Skin epidermis (tissue), 12 donors: Measurements from ENCODE around the gene KLHL3.
"Not testable (repeated sequence)": the region's sequence is repeated elsewhere in the genome, so short reads cannot be mapped to it uniquely, and the experiment has no call there.

Source experiments
- H3K27ac ChIP-seq, 21 experiments: fragments of 200-600 bp; sonication (generic) in 11 of 21; one replicate each; pipeline ENCODE4 v1.5.0; 2020; ENCODE audit warnings: mild to moderate bottlenecking in 3 of 21, inconsistent platforms in 2 of 21, moderate library complexity in 2 of 21
- H3K4me3 ChIP-seq, 7 experiments: fragments of 200-600 bp; sonication (generic) in 2 of 7; one replicate each; pipeline ENCODE4 v1.5.0; 2020; ENCODE audit warnings: inconsistent platforms in 2 of 7, mild to moderate bottlenecking in 2 of 7, moderate library complexity in 1 of 7

Gene KLHL3

GRCh38 chr5:137735555-137736284, at the start of gene KLHL3:
KLHL3 (minus strand) TSS chr5:137736089; CDS start chr5:137735646, 443 bp downstream.
- peak within 1 kb of the TSS; percentile 5 to 45 (median 33) for H3K4me3 ChIP-seq
- peak within 1 kb of the TSS in 20 of 21 experiments; percentile 4 to 87 (median 71) for H3K27ac ChIP-seq

- no peak overlapping the region for H3K4me3 ChIP-seq
- H3K27ac ChIP-seq = no peak overlapping the region
These were observed 47.2 kb upstream of the KLHL3 start for GRCh38 chr5:137782984-137783536.

GRCh38 chr5:137782055-137782454, 46.2 kb upstream of the KLHL3 start:
- H3K27ac ChIP-seq = no peak overlapping the region
- no peak overlapping the region for H3K4me3 ChIP-seq

- H3K4me3 ChIP-seq = no peak overlapping the region
- no peak overlapping the region for H3K27ac ChIP-seq
These were observed 43.1 kb upstream of the KLHL3 start for GRCh38 chr5:137778772-137779564.

GRCh38 chr5:137767937-137768336, 32.0 kb upstream of the KLHL3 start:
- H3K4me3 ChIP-seq, H3K27ac ChIP-seq: not testable (repeated sequence)

GRCh38 chr5:137761566-137761965, 25.7 kb upstream of the KLHL3 start:
- no peak overlapping the region for H3K27ac ChIP-seq
- no peak overlapping the region for H3K4me3 ChIP-seq

- H3K27ac ChIP-seq = no peak overlapping the region
- H3K4me3 ChIP-seq = no peak overlapping the region
These were observed 25.0 kb upstream of the KLHL3 start for GRCh38 chr5:137760719-137761516.

- no peak overlapping the region for H3K27ac ChIP-seq
- H3K4me3 ChIP-seq = no peak overlapping the region
These were observed 24.4 kb upstream of the KLHL3 start for GRCh38 chr5:137760294-137760693.

- Histone ChIP-seq H3K4me3 (no peak overlapping the region), H3K27ac (no peak overlapping the region)
These were observed 22.9 kb upstream of the KLHL3 start for GRCh38 chr5:137758715-137759306.

GRCh38 chr5:137758121-137758520, 22.2 kb upstream of the KLHL3 start:
- Histone ChIP-seq H3K27ac (no peak overlapping the region), H3K4me3 (no peak overlapping the region)

GRCh38 chr5:137757634-137758033, 21.7 kb upstream of the KLHL3 start:
- H3K27ac ChIP-seq = no peak overlapping the region
- H3K4me3 ChIP-seq = no peak overlapping the region

- Histone ChIP-seq H3K27ac (peak overlapping the region; percentile 95 to 100 (median 100)), H3K4me3 (peak overlapping the region; percentile 78 to 95 (median 84))
These were observed 19.3 kb upstream of the KLHL3 start for GRCh38 chr5:137754961-137755762.

GRCh38 chr5:137754188-137754960, 18.5 kb upstream of the KLHL3 start, which contains the start of gene HNRNPA0:
HNRNPA0 (minus strand) TSS chr5:137754363; CDS start chr5:137754066, 297 bp downstream.
- peak within 1 kb of the TSS; percentile 78 to 95 (median 84) for H3K4me3 ChIP-seq

GRCh38 chr5:137753691-137754187, 17.9 kb upstream of the KLHL3 start:
- peak overlapping the region; percentile 78 to 95 (median 84) for H3K4me3 ChIP-seq

More at GRCh38 chr5:137754188-137754960, 18.5 kb upstream of the KLHL3 start, which contains the start of gene HNRNPA0:
- H3K27ac ChIP-seq = peak within 1 kb of the TSS; percentile 95 to 100 (median 100)

GRCh38 chr5:137752905-137753690, 17.2 kb upstream of the KLHL3 start:
- H3K4me3 ChIP-seq = peak overlapping the region; percentile 78 to 95 (median 84)
- peak overlapping the region; percentile 95 to 100 (median 100) for H3K27ac ChIP-seq

More at GRCh38 chr5:137753691-137754187, 17.9 kb upstream of the KLHL3 start:
- peak overlapping the region; percentile 95 to 100 (median 100) for H3K27ac ChIP-seq

GRCh38 chr5:137751869-137752491, 16.1 kb upstream of the KLHL3 start:
- H3K27ac ChIP-seq = peak overlapping the region in 10 of 21 experiments; percentile 54 to 100 (median 100)
- H3K4me3 ChIP-seq = peak overlapping the region; percentile 78 to 95 (median 84)
